IMR-90 (cell line): ENCODE data around the gene UBALD1. TPM values are rescaled to one million over a fixed set of nuclear protein-coding genes. Genes with fewer than 3 reads are reported as not detected.
"Not testable (repeated sequence)": the region's sequence is repeated elsewhere in the genome, so short reads cannot be mapped to it uniquely, and the experiment has no call there.

Experiments used
- ATAC-seq: fragments of 200-7000 bp; cut with Tn5 transposase; 2 replicates; pipeline ENCODE4 v1.9.1; 2020; ENCODE audit warnings: low read depth, mild to moderate bottlenecking, moderate library complexity
- BruUV-seq: library from RNA; stranded (reverse); fragments of 400-500 nt; replicated peaks from 2 replicates; lab custom pipeline; 2021; lab: Mats Ljungman, UMichigan
- CTCF ChIA-PET: fragments of 300-600 bp; formaldehyde crosslinking; extraction: SDS; loops from one replicate; lab custom pipeline; 2021; ENCODE audit warnings: antibody characterized with exemption; lab: Yijun Ruan, JAX
- POLR2A ChIA-PET: fragments of 300-600 bp; sonication (Branson Sonifier 250); formaldehyde crosslinking; loops from one replicate; lab custom pipeline; 2022; ENCODE audit warnings: antibody characterized with exemption; ENCODE audit not compliant: unreplicated experiment; lab: Charles Lee
- DNase-seq: peaks from one replicate; pipeline ENCODE4 v3.0.0; 2013
- H2AFZ ChIP-seq: replicated peaks from 2 replicates; pipeline ENCODE3; 2013; ENCODE audit warnings: low read length, mild to moderate bottlenecking; ENCODE audit not compliant: poor library complexity
- H2AK5ac ChIP-seq: 2 replicates; pipeline ENCODE4 v1.6.1; 2013; ENCODE audit warnings: low read depth, low read length, inconsistent platforms
- H2AK9ac ChIP-seq: replicated peaks from 2 replicates; pipeline ENCODE3; 2013; ENCODE audit warnings: mild to moderate bottlenecking, low read depth, low read length, moderate library complexity; ENCODE audit not compliant: poor library complexity
- H2BK120ac ChIP-seq: 2 replicates; pipeline ENCODE4 v1.6.1; 2013; ENCODE audit warnings: low read depth, low read length, inconsistent platforms
- H2BK15ac ChIP-seq: 3 replicates; pipeline ENCODE4 v1.6.1; 2013; ENCODE audit warnings: low read depth, low read length, inconsistent platforms
- H2BK20ac ChIP-seq: 2 replicates; pipeline ENCODE4 v1.6.1; 2013; ENCODE audit warnings: low read depth, mild to moderate bottlenecking, inconsistent platforms, low read length, moderate library complexity
- H2BK5ac ChIP-seq: 2 replicates; pipeline ENCODE4 v1.6.1; 2013; ENCODE audit warnings: mild to moderate bottlenecking, low read depth, low read length, inconsistent platforms; ENCODE audit not compliant: poor library complexity, severe bottlenecking
- H3K14ac ChIP-seq: replicated peaks from 2 replicates; pipeline ENCODE4 v1.6.1; 2013; ENCODE audit warnings: low read depth, low read length, inconsistent platforms
- H3K18ac ChIP-seq: 2 replicates; pipeline ENCODE4 v1.6.1; 2013; ENCODE audit warnings: low read depth, low read length, control low read depth
- H3K23ac ChIP-seq: 2 replicates; pipeline ENCODE4 v1.6.1; 2013; ENCODE audit warnings: low read depth, low read length, inconsistent platforms
- H3K27ac ChIP-seq: 2 replicates; pipeline ENCODE4 v1.5.1; 2013; ENCODE audit warnings: mild to moderate bottlenecking, control low read depth, low read length; ENCODE audit not compliant: insufficient read depth
- H3K27me3 ChIP-seq: 2 replicates; pipeline ENCODE4 v1.6.1; 2013; ENCODE audit warnings: low read length; ENCODE audit not compliant: control insufficient read depth, insufficient read depth
- H3K36me3 ChIP-seq: 2 replicates; pipeline ENCODE4 v1.6.1; 2013; ENCODE audit warnings: low read length, mixed read lengths; ENCODE audit not compliant: control insufficient read depth, insufficient read depth
- H3K4ac ChIP-seq: 2 replicates; pipeline ENCODE4 v1.6.1; 2013; ENCODE audit warnings: low read depth, low read length, inconsistent platforms
- H3K4me1 ChIP-seq: 2 replicates; pipeline ENCODE4 v1.6.1; 2013; ENCODE audit warnings: low read length, mixed read lengths; ENCODE audit not compliant: control insufficient read depth, insufficient read depth
- H3K4me2 ChIP-seq: 2 replicates; pipeline ENCODE4 v1.6.1; 2013; ENCODE audit warnings: low read depth, mild to moderate bottlenecking, control low read depth, low read length, moderate library complexity
- H3K4me3 ChIP-seq: 2 replicates; pipeline ENCODE4 v1.5.1; 2013; ENCODE audit warnings: low read depth, mild to moderate bottlenecking, control low read depth, low read length, moderate library complexity; ENCODE audit not compliant: insufficient read depth
- H3K56ac ChIP-seq: 2 replicates; pipeline ENCODE4 v1.6.1; 2013; ENCODE audit warnings: low read length, inconsistent platforms; ENCODE audit not compliant: insufficient read depth; ENCODE audit errors: extremely low read depth
- H3K79me1 ChIP-seq, 2 experiments: 2 replicates each; pipeline ENCODE4 v1.6.1; 2013; ENCODE audit warnings: low read length in 2 of 2, inconsistent platforms in 1 of 2, low read depth in 1 of 2
- H3K9ac ChIP-seq: 2 replicates; pipeline ENCODE4 v1.6.1; 2013; ENCODE audit warnings: low read depth, low read length, control low read depth
- H3K9me1 ChIP-seq: 2 replicates; pipeline ENCODE4 v1.6.1; 2013; ENCODE audit warnings: low read length, inconsistent platforms; ENCODE audit not compliant: insufficient read depth
- H3K9me3 ChIP-seq: 2 replicates; pipeline ENCODE4 v1.6.1; 2013; ENCODE audit warnings: low read length; ENCODE audit not compliant: control insufficient read depth, insufficient read depth
- H4K20me1 ChIP-seq: 2 replicates; pipeline ENCODE4 v1.6.1; 2013; ENCODE audit warnings: low read length, inconsistent platforms; ENCODE audit not compliant: insufficient read depth
- H4K5ac ChIP-seq: 2 replicates; pipeline ENCODE4 v1.6.1; 2013; ENCODE audit warnings: mild to moderate bottlenecking, low read depth, low read length, control low read depth
- H4K8ac ChIP-seq, 2 experiments: 2 replicates each; pipeline ENCODE4 v1.6.1; 2013; ENCODE audit warnings: low read depth in 2 of 2, low read length in 2 of 2, control low read depth in 1 of 2, inconsistent platforms in 1 of 2
- H4K91ac ChIP-seq: 2 replicates; pipeline ENCODE4 v1.6.1; 2013; ENCODE audit warnings: low read depth, low read length, inconsistent platforms; ENCODE audit not compliant: insufficient read depth
- BHLHE40 ChIP-seq: fragments of 150-350 bp; IDR thresholded peaks from 2 replicates; pipeline ENCODE4 v1.6.1; 2016; ENCODE audit warnings: mild to moderate bottlenecking, low read depth, low read length
- CTCF ChIP-seq: conservative IDR thresholded peaks from 2 replicates; pipeline ENCODE4 v1.5.1; 2012; ENCODE audit warnings: mild to moderate bottlenecking, low read depth, low read length, improper control_type of control experiment
- RAD21 ChIP-seq: IDR thresholded peaks from 2 replicates; pipeline ENCODE4 v1.6.1; 2012; ENCODE audit warnings: low read length, improper control_type of control experiment
- SMC3 ChIP-seq: fragments of 150-350 bp; IDR thresholded peaks from 2 replicates; pipeline ENCODE4 v1.6.1; 2016; ENCODE audit warnings: low read depth, mild to moderate bottlenecking, antibody characterized with exemption, low read length, moderate library complexity
- USF2 ChIP-seq: fragments of 150-350 bp; IDR thresholded peaks from 2 replicates; pipeline ENCODE4 v1.6.1; 2017; ENCODE audit warnings: mild to moderate bottlenecking, antibody characterized with exemption, low read length, low read depth
- WGBS, 2 experiments: methylation state at CpG; one replicate each; pipeline versions ENCODE4 v1.1.5 to v1.1.7; 2013; ENCODE audit warnings: missing lambda C conversion rate in 2 of 2; ENCODE audit not compliant: insufficient read length in 1 of 2; ENCODE audit errors: extremely low coverage in 2 of 2; 5-methylcytosine and 5-hydroxymethylcytosine counted together
- dilution Hi-C: fragments of 300-500 bp; cut with HindIII; formaldehyde crosslinking; loops from one replicate; pipeline ENCODE4 v1.14.3; 2018; ENCODE audit warnings: low sequenced_read_pairs; ENCODE audit not compliant: unreplicated experiment
- in situ Hi-C: fragments of 300-500 bp; cut with MboI; formaldehyde crosslinking; loops from 3 replicates; pipeline ENCODE4 v1.14.3; 2019; ENCODE audit warnings: low sequenced_read_pairs, inconsistent platforms, mixed read lengths
- intact Hi-C: fragments of 100-400 bp; cut with micrococcal nuclease; formaldehyde crosslinking; loops from 2 replicates; pipeline ENCODE4 v1.10.0; 2022
- polyA plus RNA-seq, 3 experiments: library from polyadenylated mRNA; depleted of rRNA; stranded (reverse); fragments of >200 nt; gene quantifications; 2 replicates each; pipeline ENCODE4 v1.2.3, GENCODE V29; 2012; ENCODE audit warnings: low replicate concordance in 1 of 3
- total RNA-seq: library from RNA; depleted of rRNA; stranded (reverse); fragments of >200 nt; gene quantifications from 2 replicates; pipeline ENCODE4 v1.2.3, GENCODE V29; 2012

UBALD1 gene
- total and polyA plus RNA-seq, 2 of the 4 experiments (the other 2 are of a cell fraction), result 1.3 to 14.5 TPM

GRCh38 chr16:4650443-4651074 is 35.9 kb upstream of the UBALD1 start:
- H3K4ac ChIP-seq, H4K5ac ChIP-seq, H3K9ac ChIP-seq, H4K8ac ChIP-seq, H2BK15ac ChIP-seq, H3K4me1 ChIP-seq, H2AK9ac ChIP-seq, H3K4me3 ChIP-seq, intact Hi-C loops, H3K4me2 ChIP-seq, in situ Hi-C loops, H4K91ac ChIP-seq, H2AFZ ChIP-seq, H2AK5ac ChIP-seq, H3K27me3 ChIP-seq, BruUV-seq, dilution Hi-C loops, H3K14ac ChIP-seq, H3K9me1 ChIP-seq, POLR2A ChIA-PET, H3K56ac ChIP-seq, H3K18ac ChIP-seq, H3K9me3 ChIP-seq, H3K27ac ChIP-seq, H2BK5ac ChIP-seq, H2BK20ac ChIP-seq, H3K23ac ChIP-seq, H2BK120ac ChIP-seq: not testable (repeated sequence)
- H3K79me1 ChIP-seq, result peaks cover 12 to 44% of the 10 kb centered on the region in 2 experiments
- peaks cover 48% of the 10 kb centered on the region for H3K36me3 ChIP-seq
- TF ChIP-seq RAD21, result 0 out of 2 replicates have a peak, but pooled peaks have one; percentile 25
- TF ChIP-seq SMC3, result 0 out of 2 replicates have a peak, but pooled peaks have one; percentile 13
- peak; percentile 80 for TF ChIP-seq USF2
- TF ChIP-seq CTCF, result peak; percentile 67
- peak; percentile 96 for TF ChIP-seq BHLHE40
- ATAC-seq, result peak; percentile 67
- DNase-seq, result peak; percentile 28
- WGBS, 2 experiments, result 89% methylated on average over 9 of the region's 15 CpGs; no CpG with 5 or more reads in 1 of the 2 experiments
- H4K20me1 ChIP-seq, result peaks cover 54% of the 10 kb centered on the region
- CTCF ChIA-PET, result interaction anchor here (0.6 kb wide), 1 partner anchor 13 kb away, joined by 3 read pairs; no protein-coding TSS in a partner anchor
